Parathyroid adenoma (tissue), 2 donors: ENCODE measurements around the gene ALX4.

Source experiments
- H2AFZ ChIP-seq: fragments of 300-600 bp; sonication (generic); one replicate; pipeline ENCODE4 v1.7.0; 2017; ENCODE audit warnings: antibody characterized with exemption, mild to moderate bottlenecking
- H3K27ac ChIP-seq: fragments of 300-600 bp; sonication (generic); one replicate; pipeline ENCODE4 v1.7.0; 2017
- H3K27me3 ChIP-seq: fragments of 300-600 bp; sonication (generic); one replicate; pipeline ENCODE4 v1.7.0; 2017; ENCODE audit warnings: low read length; ENCODE audit not compliant: control insufficient read depth, insufficient read depth
- H3K36me3 ChIP-seq: fragments of 300-600 bp; sonication (generic); one replicate; pipeline ENCODE4 v1.7.0; 2017; ENCODE audit warnings: low read length; ENCODE audit not compliant: control insufficient read depth, insufficient read depth
- H3K4me1 ChIP-seq: fragments of 300-600 bp; sonication (generic); one replicate; pipeline ENCODE4 v1.7.0; 2017; ENCODE audit warnings: control low read depth
- H3K4me2 ChIP-seq: fragments of 300-600 bp; sonication (generic); one replicate; pipeline ENCODE4 v1.7.0; 2017; ENCODE audit warnings: low read length
- H3K4me3 ChIP-seq: fragments of 300-600 bp; sonication (generic); one replicate; pipeline ENCODE4 v1.7.0; 2017; ENCODE audit warnings: low read depth, low read length
- H3K79me2 ChIP-seq: fragments of 300-600 bp; sonication (generic); one replicate; pipeline ENCODE4 v1.7.0; 2017; ENCODE audit warnings: control low read depth
- H3K9ac ChIP-seq: fragments of 300-600 bp; sonication (generic); one replicate; pipeline ENCODE4 v1.7.0; 2017; ENCODE audit warnings: mild to moderate bottlenecking
- H3K9me3 ChIP-seq: fragments of 300-600 bp; sonication (generic); one replicate; pipeline ENCODE4 v1.7.0; 2017; ENCODE audit warnings: low read length; ENCODE audit not compliant: control insufficient read depth
- TF ChIP-seq, protein P1 (sequence below): fragments of 300-600 bp; sonication (generic); IDR thresholded peaks from one replicate; pipeline ENCODE4 v1.7.0; 2017; ENCODE audit warnings: antibody characterized with exemption, mild to moderate bottlenecking
- donor health status: primary hyperparathyroidism.

Gene ALX4

DNA sequence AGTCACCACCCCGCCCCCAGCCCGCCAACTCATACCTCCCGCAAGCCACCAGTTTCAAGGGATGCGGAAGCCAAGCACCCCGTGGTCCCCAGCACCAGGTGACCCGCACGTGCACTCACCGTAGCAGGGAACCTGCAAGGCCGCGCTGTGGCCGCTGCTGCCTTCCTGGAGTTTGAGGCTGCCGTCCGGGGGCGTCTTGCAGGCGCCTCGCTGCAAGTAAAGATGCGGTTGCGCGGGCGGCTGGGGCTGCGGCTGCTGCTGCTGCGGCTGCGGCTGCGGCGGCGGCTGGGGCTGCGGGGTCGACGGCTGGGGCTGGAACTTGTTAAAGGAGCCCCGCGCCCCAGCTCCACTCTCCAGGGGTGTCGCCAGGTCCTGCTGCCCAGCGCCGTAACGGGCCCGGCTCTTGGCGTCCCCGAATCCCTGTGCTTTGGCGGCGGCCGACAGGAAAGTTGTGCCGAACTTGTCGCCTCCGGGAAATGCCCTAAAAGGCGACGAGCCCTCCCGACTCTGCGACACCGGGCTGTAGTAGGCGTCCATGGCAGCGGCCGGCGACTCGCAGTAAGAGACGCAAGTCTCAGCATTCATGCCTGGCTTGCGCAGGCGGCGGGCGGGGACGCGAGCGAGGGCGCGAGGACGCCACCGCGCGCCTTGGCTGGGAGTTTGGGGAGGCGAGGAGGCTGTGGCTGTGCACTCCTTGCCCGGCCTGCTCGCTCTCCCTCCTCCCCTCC is at the start of gene ALX4:
ALX4 (minus strand) TSS at position 662 of the 728 bp plus-strand sequence; CDS start at position 585, 77 bp downstream.
- H3K9me3 ChIP-seq: no peaks in the 10 kb centered on the region
- no peaks in the 10 kb centered on the region for H3K36me3 ChIP-seq
- H3K9ac ChIP-seq: no peak within 1 kb of the TSS
- H3K4me1 ChIP-seq: no peaks in the 10 kb centered on the region
- TF ChIP-seq, protein P1, sequence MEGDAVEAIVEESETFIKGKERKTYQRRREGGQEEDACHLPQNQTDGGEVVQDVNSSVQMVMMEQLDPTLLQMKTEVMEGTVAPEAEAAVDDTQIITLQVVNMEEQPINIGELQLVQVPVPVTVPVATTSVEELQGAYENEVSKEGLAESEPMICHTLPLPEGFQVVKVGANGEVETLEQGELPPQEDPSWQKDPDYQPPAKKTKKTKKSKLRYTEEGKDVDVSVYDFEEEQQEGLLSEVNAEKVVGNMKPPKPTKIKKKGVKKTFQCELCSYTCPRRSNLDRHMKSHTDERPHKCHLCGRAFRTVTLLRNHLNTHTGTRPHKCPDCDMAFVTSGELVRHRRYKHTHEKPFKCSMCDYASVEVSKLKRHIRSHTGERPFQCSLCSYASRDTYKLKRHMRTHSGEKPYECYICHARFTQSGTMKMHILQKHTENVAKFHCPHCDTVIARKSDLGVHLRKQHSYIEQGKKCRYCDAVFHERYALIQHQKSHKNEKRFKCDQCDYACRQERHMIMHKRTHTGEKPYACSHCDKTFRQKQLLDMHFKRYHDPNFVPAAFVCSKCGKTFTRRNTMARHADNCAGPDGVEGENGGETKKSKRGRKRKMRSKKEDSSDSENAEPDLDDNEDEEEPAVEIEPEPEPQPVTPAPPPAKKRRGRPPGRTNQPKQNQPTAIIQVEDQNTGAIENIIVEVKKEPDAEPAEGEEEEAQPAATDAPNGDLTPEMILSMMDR: no peak
- H3K4me3 ChIP-seq: peak within 1 kb of the TSS; percentile 20
- H3K79me2 ChIP-seq: no peaks in the 10 kb centered on the region
- H3K4me2 ChIP-seq: peak within 1 kb of the TSS; percentile 45
- peak within 1 kb of the TSS; percentile 33 for H2AFZ ChIP-seq
- H3K27ac ChIP-seq: no peak within 1 kb of the TSS
- H3K27me3 ChIP-seq: peaks cover 5% of the 10 kb centered on the region

DNA sequence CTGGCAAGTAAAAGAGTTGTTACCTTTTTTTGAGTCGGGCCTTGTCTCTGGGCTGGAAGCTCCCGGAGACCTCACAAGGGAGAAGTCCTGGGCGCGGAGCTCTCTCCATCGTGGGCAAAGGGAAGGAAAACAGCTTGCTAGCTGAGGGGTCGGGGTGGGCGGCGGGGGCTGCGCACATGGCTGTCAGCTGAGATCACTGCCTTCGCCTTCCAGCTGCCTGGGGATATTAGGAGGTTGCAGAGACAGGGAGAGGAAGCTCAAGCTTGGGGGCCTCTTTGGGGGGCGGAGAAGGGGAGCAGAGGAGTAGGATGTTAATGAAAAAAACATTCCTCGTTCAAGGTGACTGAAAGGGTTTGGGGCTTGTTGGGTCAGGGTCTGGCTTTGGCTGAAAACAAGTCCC is 49.2 kb upstream of the ALX4 start:
- no peaks in the 10 kb centered on the region for H3K4me1 ChIP-seq
- no peak overlapping the region for H3K4me2 ChIP-seq
- no peaks in the 10 kb centered on the region for H3K79me2 ChIP-seq
- H3K9me3 ChIP-seq: no peaks in the 10 kb centered on the region
- H3K27me3 ChIP-seq: no peaks in the 10 kb centered on the region
- no peaks in the 10 kb centered on the region for H3K36me3 ChIP-seq
- H3K9ac ChIP-seq: no peak overlapping the region
- TF ChIP-seq, protein P1: no peak
- H3K27ac ChIP-seq: no peak overlapping the region
- no peak overlapping the region for H2AFZ ChIP-seq
- H3K4me3 ChIP-seq: no peak overlapping the region

DNA sequence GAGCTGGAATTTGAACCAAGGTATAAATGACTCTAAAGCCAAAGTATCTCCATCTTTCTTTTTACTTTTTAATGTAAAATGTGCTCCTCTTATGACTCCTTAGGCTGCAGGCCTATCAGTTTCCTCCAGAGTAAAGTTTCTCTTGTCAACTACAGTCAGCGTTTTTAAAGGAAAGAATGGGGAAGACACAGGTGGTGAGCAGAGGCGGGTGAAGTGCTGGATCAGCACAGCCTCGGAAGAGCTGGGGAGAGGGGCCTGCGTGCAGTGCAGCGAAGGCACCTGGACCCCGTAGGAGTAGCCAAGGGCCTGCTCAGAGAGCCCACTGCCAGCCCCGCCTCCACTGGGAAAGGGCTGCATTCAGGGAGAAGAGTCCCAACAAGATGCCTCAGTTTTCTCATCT is 48.8 kb upstream of the ALX4 start:
- H3K4me2 ChIP-seq: no peak overlapping the region
- H3K36me3 ChIP-seq: no peaks in the 10 kb centered on the region
- no peak overlapping the region for H3K4me3 ChIP-seq
- TF ChIP-seq, protein P1: no peak
- H3K27me3 ChIP-seq: no peaks in the 10 kb centered on the region
- no peaks in the 10 kb centered on the region for H3K4me1 ChIP-seq
- H3K27ac ChIP-seq: no peak overlapping the region
- H3K9me3 ChIP-seq: no peaks in the 10 kb centered on the region
- H2AFZ ChIP-seq: no peak overlapping the region
- no peak overlapping the region for H3K9ac ChIP-seq
- H3K79me2 ChIP-seq: no peaks in the 10 kb centered on the region

DNA sequence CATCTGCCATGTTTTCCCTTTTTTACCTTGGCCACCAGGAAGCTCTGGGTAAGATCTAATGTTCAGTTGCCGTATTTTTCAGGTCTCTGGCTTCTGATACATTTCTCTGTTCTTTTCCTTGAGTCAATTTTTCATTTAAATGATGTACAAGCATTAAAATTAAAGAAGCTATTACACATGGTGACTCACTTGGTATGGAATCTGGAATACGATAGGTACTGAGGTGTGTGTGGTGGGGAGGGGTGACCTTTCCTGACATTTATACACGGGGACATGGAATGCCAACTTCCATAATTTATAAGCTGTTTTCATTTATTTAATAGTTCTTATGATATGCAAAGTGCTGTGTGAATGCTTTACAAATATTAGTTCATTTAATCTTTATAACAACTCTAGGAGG is 47.8 kb upstream of the ALX4 start:
- TF ChIP-seq, protein P1: no peak
- Histone ChIP-seq H3K9ac (no peak overlapping the region), H3K4me3 (no peak overlapping the region), H3K9me3 (no peaks in the 10 kb centered on the region), H3K27ac (no peak overlapping the region), H3K79me2 (no peaks in the 10 kb centered on the region), H3K27me3 (no peaks in the 10 kb centered on the region), H3K4me2 (no peak overlapping the region), H3K4me1 (no peaks in the 10 kb centered on the region), H2AFZ (no peak overlapping the region), H3K36me3 (no peaks in the 10 kb centered on the region)

DNA sequence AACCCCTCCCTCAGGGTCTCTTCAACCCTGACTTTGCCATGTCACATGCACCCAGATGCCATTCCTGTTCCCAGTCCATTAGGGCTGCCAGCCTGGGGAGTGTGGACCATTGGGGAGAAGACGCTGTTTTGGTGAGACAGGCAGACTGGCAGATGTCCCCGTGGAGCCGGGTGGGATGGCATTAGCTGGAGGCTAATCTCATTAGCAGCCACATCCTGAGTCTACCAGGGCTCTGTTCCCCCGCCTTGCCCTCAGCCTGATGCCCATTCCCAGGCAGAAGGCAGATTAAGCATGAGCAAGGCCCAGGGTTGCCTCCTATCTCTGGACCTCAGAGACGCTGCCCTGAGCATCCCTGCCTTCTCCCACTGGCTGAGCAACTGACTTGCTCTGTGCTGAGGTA is 46.4 kb upstream of the ALX4 start:
- Histone ChIP-seq H3K79me2 (no peaks in the 10 kb centered on the region), H3K27me3 (no peaks in the 10 kb centered on the region), H3K9ac (no peak overlapping the region), H3K9me3 (no peaks in the 10 kb centered on the region), H2AFZ (no peak overlapping the region), H3K27ac (no peak overlapping the region), H3K4me3 (no peak overlapping the region), H3K4me2 (no peak overlapping the region), H3K36me3 (no peaks in the 10 kb centered on the region), H3K4me1 (no peaks in the 10 kb centered on the region)
- TF ChIP-seq, protein P1: no peak
